ENCODE results near the gene CCDC92.
A peak's percentile ranks its signal among the peaks of the same experiment; 100 is the strongest.

CCDC92 gene

DNA sequence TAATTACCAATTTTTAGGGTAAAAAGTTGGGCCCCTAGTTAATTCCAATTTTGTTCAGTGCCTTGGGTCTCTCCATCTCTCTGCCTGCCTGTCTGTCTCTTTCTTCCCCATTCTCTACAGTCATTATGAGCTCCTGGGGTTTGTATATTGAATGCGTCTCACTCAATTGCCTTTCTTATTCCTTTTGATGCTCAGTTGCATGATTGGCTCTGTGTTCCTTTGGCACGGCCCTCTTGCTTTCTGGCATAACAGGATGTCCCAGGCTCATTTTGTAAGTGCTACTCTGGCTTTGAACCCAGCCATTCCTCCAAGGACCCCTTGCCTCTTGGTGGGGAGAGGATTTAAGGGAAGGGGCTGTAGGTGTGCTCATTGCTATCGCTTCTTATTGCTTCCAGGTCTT, 36.0 kb upstream of the CCDC92 start:
- Histone ChIP-seq H3K4me1 (ENCODE audit: control insufficient read depth, low read length) (peaks cover 19% of the 10 kb centered on the region), H3K4me2 (ENCODE audit: low read length) (no peak overlapping the region), H3K27ac (ENCODE audit: low read depth, low read length) (no peak overlapping the region), H3K9me2 (replicated peaks; ENCODE audit: control insufficient read depth, low read length) (no peaks in the 10 kb centered on the region), H3K4me3 (ENCODE audit: low read length) (no peak overlapping the region), H3F3A (ENCODE audit: control insufficient read depth, insufficient read depth) (no peaks in the 10 kb centered on the region), H3K27me3 (ENCODE audit: control insufficient read depth, low read length) (no peaks in the 10 kb centered on the region), H3K79me2 (ENCODE audit: control insufficient read depth, low read length) (peaks cover 8% of the 10 kb centered on the region; the same call in 1 of the 2 replicates), H3K9me3 (ENCODE audit: control insufficient read depth, insufficient read depth, low read length) (no peaks in the 10 kb centered on the region), H4K20me1 (ENCODE audit: control insufficient read depth, insufficient read depth, low read depth, low read length) (no peaks in the 10 kb centered on the region), H3K36me3 (ENCODE audit: control insufficient read depth, low read length) (peaks cover 74% of the 10 kb centered on the region)
- TF ChIP-seq EZH2phosphoT487 (IDR thresholded peaks at IDR 0.05; ENCODE audit: borderline replicate concordance, low read length): no peak
- TF ChIP-seq, protein P1, sequence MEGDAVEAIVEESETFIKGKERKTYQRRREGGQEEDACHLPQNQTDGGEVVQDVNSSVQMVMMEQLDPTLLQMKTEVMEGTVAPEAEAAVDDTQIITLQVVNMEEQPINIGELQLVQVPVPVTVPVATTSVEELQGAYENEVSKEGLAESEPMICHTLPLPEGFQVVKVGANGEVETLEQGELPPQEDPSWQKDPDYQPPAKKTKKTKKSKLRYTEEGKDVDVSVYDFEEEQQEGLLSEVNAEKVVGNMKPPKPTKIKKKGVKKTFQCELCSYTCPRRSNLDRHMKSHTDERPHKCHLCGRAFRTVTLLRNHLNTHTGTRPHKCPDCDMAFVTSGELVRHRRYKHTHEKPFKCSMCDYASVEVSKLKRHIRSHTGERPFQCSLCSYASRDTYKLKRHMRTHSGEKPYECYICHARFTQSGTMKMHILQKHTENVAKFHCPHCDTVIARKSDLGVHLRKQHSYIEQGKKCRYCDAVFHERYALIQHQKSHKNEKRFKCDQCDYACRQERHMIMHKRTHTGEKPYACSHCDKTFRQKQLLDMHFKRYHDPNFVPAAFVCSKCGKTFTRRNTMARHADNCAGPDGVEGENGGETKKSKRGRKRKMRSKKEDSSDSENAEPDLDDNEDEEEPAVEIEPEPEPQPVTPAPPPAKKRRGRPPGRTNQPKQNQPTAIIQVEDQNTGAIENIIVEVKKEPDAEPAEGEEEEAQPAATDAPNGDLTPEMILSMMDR (IDR thresholded peaks at IDR 0.05; ENCODE audit: low read depth, low read length, poor library complexity, severe bottlenecking): no peak

DNA sequence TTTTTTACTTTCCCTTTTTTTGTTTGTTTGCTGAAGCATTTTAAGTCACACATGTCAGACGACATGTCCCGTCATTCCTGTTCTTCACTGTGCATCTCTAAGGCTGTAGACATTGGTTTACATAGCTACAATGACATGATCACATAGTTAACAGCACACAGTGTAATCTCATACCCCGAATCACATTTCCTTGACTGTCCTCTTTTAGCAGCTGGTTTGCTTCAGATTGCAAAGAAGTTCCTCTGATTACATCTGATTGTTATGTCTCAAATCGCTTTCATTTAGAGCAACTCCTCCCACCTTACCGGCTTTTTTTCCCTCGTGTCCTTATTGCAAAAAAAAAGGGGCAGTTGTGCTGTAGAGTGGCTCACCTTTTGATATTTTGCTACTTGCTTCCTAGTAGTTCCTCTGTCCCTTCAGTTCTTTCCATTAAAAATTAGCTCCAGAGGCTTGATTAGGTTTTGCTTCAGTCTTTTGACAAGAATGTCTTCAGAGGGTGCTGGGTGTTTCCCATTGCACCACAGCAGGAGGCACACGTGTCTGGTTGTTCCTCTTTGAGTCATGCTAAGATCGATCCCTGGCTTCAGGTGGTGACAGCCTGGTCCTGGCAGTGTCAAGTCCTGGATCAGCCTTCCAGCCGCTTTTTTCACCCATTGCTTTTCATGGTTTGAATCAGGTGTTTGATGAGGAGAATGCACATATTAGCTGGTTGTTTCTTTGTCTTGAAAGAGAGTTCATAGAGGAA, 35.4 kb upstream of the CCDC92 start:
- no peak overlapping the region for H3K4me2 ChIP-seq (ENCODE audit: low read length)

DNA sequence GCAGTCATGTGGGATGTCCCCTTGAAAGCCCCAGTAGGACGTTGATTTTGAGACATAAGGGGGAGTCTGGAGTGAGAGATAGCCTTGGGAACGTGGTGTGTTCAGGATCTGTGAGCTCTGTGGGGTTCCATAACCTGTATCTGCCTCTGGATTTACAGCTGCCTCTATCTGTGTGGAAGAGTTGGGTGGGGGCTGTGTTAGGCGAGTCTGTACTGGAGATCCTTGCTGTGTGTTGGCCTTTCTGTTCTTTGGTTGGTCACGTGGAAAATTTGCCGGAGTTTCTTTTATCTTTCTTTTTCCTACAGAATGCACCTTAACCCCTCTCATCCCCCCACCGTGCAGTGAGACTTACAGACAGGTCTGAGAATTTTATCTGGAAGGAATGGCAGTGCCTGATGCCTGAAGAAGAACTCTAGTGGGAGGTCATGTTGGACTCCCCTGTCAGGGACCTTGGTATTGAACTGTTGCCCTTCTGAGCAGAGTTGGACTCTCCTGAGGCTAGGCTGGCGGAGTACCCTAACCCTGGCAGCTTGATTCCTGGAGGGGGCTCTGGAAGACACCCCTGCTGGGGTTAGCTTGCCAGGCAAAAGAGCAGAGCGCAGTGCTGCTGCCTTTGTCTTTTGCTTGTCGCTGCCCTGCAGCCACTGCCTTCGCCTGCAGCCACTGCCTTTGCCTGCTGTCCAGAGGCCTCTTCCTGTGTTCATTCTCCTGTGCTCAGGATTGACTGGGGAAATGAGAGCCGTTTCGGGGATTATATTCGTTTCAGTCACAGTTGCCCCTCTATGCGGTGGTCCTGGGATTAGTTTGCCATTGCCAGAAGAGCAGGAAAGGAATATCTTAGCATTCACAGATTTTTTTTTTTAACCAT, 34.4 kb upstream of the CCDC92 start:
- H4K20me1 ChIP-seq (ENCODE audit: control insufficient read depth, insufficient read depth, low read depth, low read length): no peaks in the 10 kb centered on the region
- peak overlapping the region; percentile 32; the same call in 1 of the 2 replicates for H3K4me2 ChIP-seq (ENCODE audit: low read length)
- H3K79me2 ChIP-seq (ENCODE audit: control insufficient read depth, low read length): peaks cover 8% of the 10 kb centered on the region; the same call in 1 of the 2 replicates
- no peaks in the 10 kb centered on the region for H3K9me3 ChIP-seq (ENCODE audit: control insufficient read depth, insufficient read depth, low read length)
- no peaks in the 10 kb centered on the region for H3K27me3 ChIP-seq (ENCODE audit: control insufficient read depth, low read length)
- H3K27ac ChIP-seq (ENCODE audit: low read depth, low read length): peak overlapping the region; percentile 15; the same call in 1 of the 2 replicates
- H3K9me2 ChIP-seq (replicated peaks; ENCODE audit: control insufficient read depth, low read length): no peaks in the 10 kb centered on the region
- no peaks in the 10 kb centered on the region for H3F3A ChIP-seq (ENCODE audit: control insufficient read depth, insufficient read depth)
- H3K4me3 ChIP-seq (ENCODE audit: low read length): no peak overlapping the region; the same call in 1 of the 2 replicates
- H3K4me1 ChIP-seq (ENCODE audit: control insufficient read depth, low read length): peaks cover 19% of the 10 kb centered on the region
- TF ChIP-seq, protein P1 (IDR thresholded peaks at IDR 0.05; ENCODE audit: low read depth, low read length, poor library complexity, severe bottlenecking): no peak
- TF ChIP-seq EZH2phosphoT487 (IDR thresholded peaks at IDR 0.05; ENCODE audit: borderline replicate concordance, low read length): no peak
- peaks cover 61% of the 10 kb centered on the region for H3K36me3 ChIP-seq (ENCODE audit: control insufficient read depth, low read length)

More for the DNA sequence above, 35.4 kb upstream of the CCDC92 start:
- Histone ChIP-seq H3K36me3 (ENCODE audit: control insufficient read depth, low read length) (peaks cover 70% of the 10 kb centered on the region), H3K4me3 (ENCODE audit: low read length) (no peak overlapping the region), H3K79me2 (ENCODE audit: control insufficient read depth, low read length) (peaks cover 8% of the 10 kb centered on the region; the same call in 1 of the 2 replicates), H3K27me3 (ENCODE audit: control insufficient read depth, low read length) (no peaks in the 10 kb centered on the region), H3K27ac (ENCODE audit: low read depth, low read length) (no peak overlapping the region), H3K9me2 (replicated peaks; ENCODE audit: control insufficient read depth, low read length) (no peaks in the 10 kb centered on the region), H4K20me1 (ENCODE audit: control insufficient read depth, insufficient read depth, low read depth, low read length) (no peaks in the 10 kb centered on the region), H3F3A (ENCODE audit: control insufficient read depth, insufficient read depth) (no peaks in the 10 kb centered on the region), H3K4me1 (ENCODE audit: control insufficient read depth, low read length) (peaks cover 19% of the 10 kb centered on the region), H3K9me3 (ENCODE audit: control insufficient read depth, insufficient read depth, low read length) (no peaks in the 10 kb centered on the region)
- TF ChIP-seq, protein P1 (IDR thresholded peaks at IDR 0.05; ENCODE audit: low read depth, low read length, poor library complexity, severe bottlenecking): no peak
- TF ChIP-seq EZH2phosphoT487 (IDR thresholded peaks at IDR 0.05; ENCODE audit: borderline replicate concordance, low read length): no peak
